Mammary epithelial cell (primary cell): ENCODE data around the gene RARB.

ENCODE experiments used
- CTCF ChIP-seq, 2 donors: IDR thresholded peaks in 1 of 2; conservative IDR thresholded peaks in 1 of 2; 2 replicates each; pipeline ENCODE4 v1.5.1; 2011 to 2012; ENCODE audit warnings: inconsistent platforms in 2 of 2, low read length in 2 of 2, mild to moderate bottlenecking in 2 of 2, control low read depth in 1 of 2, low read depth in 1 of 2; ENCODE audit not compliant: insufficient read depth in 1 of 2; ENCODE audit errors: extremely low read depth in 1 of 2
- EZH2 ChIP-seq: IDR thresholded peaks from 2 replicates; pipeline ENCODE4 v1.6.1; 2012; ENCODE audit warnings: low read length, inconsistent platforms, borderline replicate concordance

GRCh38 chr3:25452740-25453139, 24.7 kb downstream of the RARB start:
- TF ChIP-seq CTCF (conservative IDR thresholded peaks at IDR 0.05 in 1 of 2, IDR thresholded peaks at IDR 0.05 in 1 of 2; ENCODE audit: extremely low read depth in 1 of 2, insufficient read depth in 1 of 2, low read depth in 1 of 2, low read length in 2 of 2) (no peak), EZH2 (no peak)
